H9 (cell line): Measurements from ENCODE around the gene MBTD1. TPM values are rescaled to one million over a fixed set of nuclear protein-coding genes. Genes with fewer than 3 reads are reported as not detected.

Experiments used
- DNase-seq: peaks from one replicate; pipeline ENCODE4 v3.0.0-alpha.2; 2017
- H2AFZ ChIP-seq: one replicate; pipeline ENCODE4 v1.6.1; 2013; ENCODE audit warnings: mild to moderate bottlenecking, low read length, control low read depth, moderate library complexity
- H2AK5ac ChIP-seq: 2 replicates; pipeline ENCODE4 v1.6.1; 2013; ENCODE audit warnings: low read length, control low read depth, mixed read lengths; ENCODE audit not compliant: insufficient read length
- H2BK120ac ChIP-seq: one replicate; pipeline ENCODE4 v1.6.1; 2013; ENCODE audit warnings: low read depth, mild to moderate bottlenecking, low read length, control low read depth, inconsistent platforms; ENCODE audit not compliant: poor library complexity, severe bottlenecking
- H2BK12ac ChIP-seq: 2 replicates; pipeline ENCODE4 v1.6.1; 2013; ENCODE audit warnings: low read length, control low read depth, mixed read lengths, low read depth; ENCODE audit not compliant: insufficient read length
- H2BK15ac ChIP-seq: 2 replicates; pipeline ENCODE4 v1.6.1; 2013; ENCODE audit warnings: low read depth, low read length, control low read depth
- H2BK20ac ChIP-seq: one replicate; pipeline ENCODE4 v1.6.1; 2013; ENCODE audit warnings: low read depth, mild to moderate bottlenecking, low read length, control low read depth, inconsistent platforms; ENCODE audit not compliant: poor library complexity, severe bottlenecking
- H2BK5ac ChIP-seq: 2 replicates; pipeline ENCODE4 v1.6.1; 2013; ENCODE audit warnings: low read length, control low read depth, mixed read lengths; ENCODE audit not compliant: insufficient read length
- H3K14ac ChIP-seq: 2 replicates; pipeline ENCODE4 v1.6.1; 2013; ENCODE audit warnings: low read length, control low read depth; ENCODE audit not compliant: insufficient read depth
- H3K18ac ChIP-seq: 2 replicates; pipeline ENCODE4 v1.6.1; 2013; ENCODE audit warnings: low read depth, mild to moderate bottlenecking, mixed read lengths, low read length, control low read depth; ENCODE audit not compliant: insufficient read length
- H3K23ac ChIP-seq: 2 replicates; pipeline ENCODE4 v1.6.1; 2013; ENCODE audit warnings: low read length, control low read depth, mixed read lengths, low read depth; ENCODE audit not compliant: insufficient read length
- H3K23me2 ChIP-seq: 2 replicates; pipeline ENCODE4 v1.6.1; 2013; ENCODE audit warnings: low read depth, mild to moderate bottlenecking, mixed read lengths, low read length, control low read depth; ENCODE audit not compliant: insufficient read length, poor library complexity, severe bottlenecking
- H3K27ac ChIP-seq: 2 replicates; pipeline ENCODE4 v1.5.1; 2013; ENCODE audit warnings: low read length, control low read depth, mixed read lengths, low read depth; ENCODE audit not compliant: insufficient read length
- H3K27me3 ChIP-seq: 2 replicates; pipeline ENCODE4 v1.6.1; 2013; ENCODE audit warnings: low read length, control low read depth, inconsistent platforms; ENCODE audit not compliant: insufficient read depth
- H3K4ac ChIP-seq: 2 replicates; pipeline ENCODE4 v1.6.1; 2013; ENCODE audit warnings: low read depth, mild to moderate bottlenecking, control low read depth, inconsistent platforms, low read length, moderate library complexity
- H3K4me1 ChIP-seq: 2 replicates; pipeline ENCODE4 v1.6.1; 2013; ENCODE audit warnings: low read length, control low read depth, inconsistent platforms; ENCODE audit not compliant: insufficient read depth
- H3K4me2 ChIP-seq: 2 replicates; pipeline ENCODE4 v1.6.1; 2013; ENCODE audit warnings: low read length, control low read depth, mixed read lengths; ENCODE audit not compliant: insufficient read length, insufficient read depth
- H3K56ac ChIP-seq: 2 replicates; pipeline ENCODE4 v1.6.1; 2013; ENCODE audit warnings: low read depth, mild to moderate bottlenecking, mixed read lengths, low read length, control low read depth; ENCODE audit not compliant: insufficient read length
- H3K79me1 ChIP-seq: 2 replicates; pipeline ENCODE4 v1.6.1; 2013; ENCODE audit warnings: low read depth, mild to moderate bottlenecking, moderate library complexity, low read length, control low read depth, inconsistent platforms; ENCODE audit not compliant: insufficient read depth, poor library complexity, severe bottlenecking
- H3K79me2 ChIP-seq: 2 replicates; pipeline ENCODE4 v1.6.1; 2013; ENCODE audit warnings: low read length, control low read depth, inconsistent platforms; ENCODE audit not compliant: insufficient read depth
- H3K9ac ChIP-seq: 2 replicates; pipeline ENCODE4 v1.6.1; 2013; ENCODE audit warnings: low read length, control low read depth, mixed read lengths; ENCODE audit not compliant: insufficient read length; ENCODE audit errors: extremely low read depth
- H3K9me3 ChIP-seq: one replicate; pipeline ENCODE4 v1.6.1; 2013; ENCODE audit warnings: low read depth, low read length, inconsistent platforms; ENCODE audit not compliant: control insufficient read depth
- H3T11ph ChIP-seq: one replicate; pipeline ENCODE4 v1.6.1; 2013; ENCODE audit warnings: mild to moderate bottlenecking, low read length, control low read depth, inconsistent platforms
- H4K20me1 ChIP-seq: one replicate; pipeline ENCODE4 v1.6.1; 2013; ENCODE audit not compliant: control insufficient read depth, insufficient read length, insufficient read depth
- H4K5ac ChIP-seq: 2 replicates; pipeline ENCODE4 v1.6.1; 2013; ENCODE audit warnings: low read depth, mild to moderate bottlenecking, mixed read lengths, low read length, control low read depth; ENCODE audit not compliant: insufficient read length
- H4K8ac ChIP-seq: replicated peaks from 2 replicates; pipeline ENCODE4 v1.6.1; 2013; ENCODE audit warnings: low read length, control low read depth, mixed read lengths, low read depth; ENCODE audit not compliant: insufficient read length
- H4K91ac ChIP-seq: 2 replicates; pipeline ENCODE4 v1.6.1; 2013; ENCODE audit warnings: low read depth, mild to moderate bottlenecking, moderate library complexity, mixed read lengths, low read length, control low read depth; ENCODE audit not compliant: insufficient read length
- H3K27ac Mint-ChIP-seq, 3 experiments: 2 replicates in 2 of 3; 3 replicates in 1 of 3; pipeline ENCODE4 v1.8.0; 2020 to 2021; ENCODE audit warnings: mixed read lengths in 3 of 3, mild to moderate bottlenecking in 1 of 3, moderate library complexity in 1 of 3
- H3K27me3 Mint-ChIP-seq: 2 replicates; pipeline ENCODE4 v1.8.0; 2021; ENCODE audit warnings: low read depth, mild to moderate bottlenecking, moderate library complexity, mixed read lengths
- H3K36me3 Mint-ChIP-seq, 3 experiments: 2 replicates in 2 of 3; 3 replicates in 1 of 3; pipeline ENCODE4 v1.8.0; 2020 to 2021; ENCODE audit warnings: low read depth in 3 of 3, mixed read lengths in 3 of 3; ENCODE audit not compliant: insufficient read depth in 1 of 3
- H3K4me1 Mint-ChIP-seq, 2 experiments: 2 replicates each; pipeline ENCODE4 v1.8.0; 2020; ENCODE audit warnings: mixed read lengths in 2 of 2
- H3K4me3 Mint-ChIP-seq, 2 experiments: 2 replicates in 1 of 2; 3 replicates in 1 of 2; pipeline ENCODE4 v1.8.0; 2020 to 2021; ENCODE audit warnings: mild to moderate bottlenecking in 2 of 2, mixed read lengths in 2 of 2, moderate library complexity in 1 of 2
- H3K9me3 Mint-ChIP-seq, 2 experiments: 2 replicates in 1 of 2; 3 replicates in 1 of 2; pipeline ENCODE4 v1.8.0; 2020; ENCODE audit warnings: mild to moderate bottlenecking in 2 of 2, mixed read lengths in 2 of 2, moderate library complexity in 1 of 2
- CTCF ChIP-seq: fragments of 200-600 bp; sonication (generic); conservative IDR thresholded peaks from 3 replicates; pipeline ENCODE4 v1.8.0; 2021; ENCODE audit warnings: antibody characterized with exemption, mild to moderate bottlenecking
- WGBS: extraction: QIAGEN DNeasy Blood & Tissue Kit; methylation state at CpG from one replicate; pipeline ENCODE4 v1.1.7; 2013; ENCODE audit warnings: missing lambda C conversion rate, low lambda C conversion rate, mixed read lengths; ENCODE audit not compliant: insufficient read length; ENCODE audit errors: extremely low coverage; 5-methylcytosine and 5-hydroxymethylcytosine counted together
- total RNA-seq: library from RNA; stranded (reverse); gene quantifications from 2 replicates; pipeline ENCODE4 v1.2.1, GENCODE V29; 2021

Gene MBTD1
- total RNA-seq, 1 experiment from 2014 or later: 49.6 TPM

GRCh38 chr17:51270636-51271035, 10.8 kb upstream of the MBTD1 start:
- H3K18ac ChIP-seq: no peak overlapping the region
- H3K27ac ChIP-seq: no peak overlapping the region
- H4K91ac ChIP-seq: no peak overlapping the region
- no peak overlapping the region for H4K8ac ChIP-seq
- TF ChIP-seq CTCF: no peak
- no peak overlapping the region for H3K23ac ChIP-seq
- no peak overlapping the region for H2AK5ac ChIP-seq
- no peak overlapping the region for H3K4ac ChIP-seq
- no peak overlapping the region for H2BK20ac ChIP-seq
- no peak overlapping the region for H2BK5ac ChIP-seq
- no peak overlapping the region for H3K4me2 ChIP-seq
- peaks cover 9% of the 10 kb centered on the region; the same call in 1 of the 2 replicates for H3K79me2 ChIP-seq
- H3K27me3 ChIP-seq: no peaks in the 10 kb centered on the region
- H3K4me1 ChIP-seq: no peaks in the 10 kb centered on the region
- DNase-seq: no peak
- no peaks in the 10 kb centered on the region for H3K9me3 ChIP-seq
- Mint-ChIP-seq H3K4me1 (no peaks in the 10 kb centered on the region), H3K36me3 (peaks cover 35 to 94% (median 76%) of the 10 kb centered on the region in 3 experiments; a peak in 6 of 7 replicates), H3K4me3 (no peak overlapping the region), H3K27me3 (no peaks in the 10 kb centered on the region), H3K27ac (no peak overlapping the region; a peak in 1 of 7 replicates), H3K9me3 (no peaks in the 10 kb centered on the region)
- no peaks in the 10 kb centered on the region for H3K23me2 ChIP-seq
- H3K14ac ChIP-seq: no peak overlapping the region
- no peak overlapping the region for H2BK120ac ChIP-seq
- no peak overlapping the region for H3K56ac ChIP-seq
- no peaks in the 10 kb centered on the region for H4K20me1 ChIP-seq
- H2BK12ac ChIP-seq: no peak overlapping the region
- no CpG with 5 or more reads among the region's 1 CpG for WGBS
- H3T11ph ChIP-seq: no peak overlapping the region
- no peak overlapping the region for H2BK15ac ChIP-seq
- no peaks in the 10 kb centered on the region for H3K79me1 ChIP-seq
- H4K5ac ChIP-seq: no peak overlapping the region
- H3K9ac ChIP-seq: no peak overlapping the region
- no peak overlapping the region for H2AFZ ChIP-seq
